HepG2 (cell line): ENCODE results near the gene VAC14. TPM values are rescaled to one million over a fixed set of nuclear protein-coding genes. Genes with fewer than 3 reads are reported as not detected.

Experiments
- AGO2 ChIP-seq: fragments of 200-400 bp; formaldehyde crosslinking; optimal IDR thresholded peaks from 2 replicates; pipeline ENCODE3; 2017; ENCODE audit warnings: mild to moderate bottlenecking, low read depth, low read length, moderate library complexity
- CREM ChIP-seq, 2 experiments: sonication (generic) in 1 of 2; formaldehyde crosslinking in 1 of 2; IDR thresholded peaks; 2 replicates each; pipeline versions ENCODE4 v1.4.0 to v1.6.1; 2016 to 2020; ENCODE audit warnings: antibody characterized with exemption in 1 of 2, mild to moderate bottlenecking in 1 of 2, missing genetic modification reagents in 1 of 2
- IKZF4 ChIP-seq: sonication (generic); formaldehyde crosslinking; IDR thresholded peaks from 2 replicates; pipeline ENCODE4 v1.5.1; 2020; ENCODE audit warnings: borderline replicate concordance, mild to moderate bottlenecking, low read depth, missing genetic modification reagents; ENCODE audit errors: not compliant biosample characterization
- KAT2B ChIP-seq: fragments of 150-350 bp; IDR thresholded peaks from 2 replicates; pipeline ENCODE4 v1.6.1; 2014; ENCODE audit warnings: low read depth, low read length, borderline replicate concordance
- SP4 ChIP-seq: sonication (generic); formaldehyde crosslinking; IDR thresholded peaks from 2 replicates; pipeline ENCODE4 v1.8.1; 2023; ENCODE audit warnings: mild to moderate bottlenecking, missing genetic modification reagents
- ZBTB3 ChIP-seq: sonication (generic); formaldehyde crosslinking; IDR thresholded peaks from 2 replicates; pipeline ENCODE4 v1.4.0; 2020; ENCODE audit warnings: low read depth, mild to moderate bottlenecking, moderate library complexity, missing genetic modification reagents, borderline replicate concordance
- ZFP41 ChIP-seq: sonication (generic); formaldehyde crosslinking; IDR thresholded peaks from 2 replicates; pipeline ENCODE4 v1.4.0; 2020; ENCODE audit warnings: mild to moderate bottlenecking, missing genetic modification reagents, borderline replicate concordance
- ZNF180 ChIP-seq: sonication (generic); formaldehyde crosslinking; IDR thresholded peaks from 2 replicates; pipeline ENCODE4 v1.4.0; 2020; ENCODE audit warnings: low read depth, missing genetic modification reagents, borderline replicate concordance
- ZNF552 ChIP-seq: sonication (generic); formaldehyde crosslinking; IDR thresholded peaks from 2 replicates; pipeline ENCODE4 v1.9.0; 2022; ENCODE audit warnings: missing genetic modification reagents, mild to moderate bottlenecking, borderline replicate concordance
- ZNF687 ChIP-seq: sonication (generic); formaldehyde crosslinking; IDR thresholded peaks from 2 replicates; pipeline ENCODE4 v1.5.1; 2020; ENCODE audit warnings: mild to moderate bottlenecking, missing genetic modification reagents, moderate library complexity
- ZNF784 ChIP-seq: sonication (generic); formaldehyde crosslinking; IDR thresholded peaks from 2 replicates; pipeline ENCODE4 v1.5.1; 2020; ENCODE audit warnings: missing genetic modification reagents, mild to moderate bottlenecking, borderline replicate concordance
- polyA plus RNA-seq, 8 experiments: library from polyadenylated mRNA; depleted of rRNA in 3 of 8; stranded (reverse) in 7 of 8; unstranded in 1 of 8; fragments of >200 nt; fragmentation: Illumina TruSeq in 4 of 8; extraction: Trizol in 4 of 8; gene quantifications; 2 replicates each; pipeline versions ENCODE4 v1.2.1 to v1.2.3, GENCODE V29; 2011 to 2016; ENCODE audit warnings: low read depth in 4 of 8, missing spikeins in 1 of 8, mixed read lengths in 1 of 8; ENCODE audit not compliant: insufficient read depth in 1 of 8
- total RNA-seq, 5 experiments: library from RNA; depleted of rRNA; stranded (reverse); fragments of >200 nt; fragmentation: Illumina TruSeq; extraction: Trizol; gene quantifications; 2 replicates each; pipeline ENCODE4 v1.2.3, GENCODE V29; 2016; ENCODE audit warnings: low read depth in 1 of 5
- TF ChIP-seq, protein P1 (sequence below): IDR thresholded peaks from 2 replicates; pipeline ENCODE4 v1.6.1; 2012; ENCODE audit warnings: low read depth, low read length, improper control_type of control experiment
- TF ChIP-seq, protein P2 (sequence below): sonication (generic); formaldehyde crosslinking; IDR thresholded peaks from 2 replicates; pipeline ENCODE4 v1.4.0; 2020; ENCODE audit warnings: low read depth, missing genetic modification reagents
- TF ChIP-seq, protein P3 (sequence below): sonication (generic); formaldehyde crosslinking; conservative IDR thresholded peaks from 2 replicates; pipeline ENCODE4 v1.4.0; 2020; ENCODE audit warnings: missing genetic modification reagents

Gene VAC14
- total and polyA plus RNA-seq, 2 of the 13 experiments (the other 11 are each of a cell fraction or from before 2014, with no cell fraction given): 23.5 to 24.6 TPM

- TF ChIP-seq, protein P1, sequence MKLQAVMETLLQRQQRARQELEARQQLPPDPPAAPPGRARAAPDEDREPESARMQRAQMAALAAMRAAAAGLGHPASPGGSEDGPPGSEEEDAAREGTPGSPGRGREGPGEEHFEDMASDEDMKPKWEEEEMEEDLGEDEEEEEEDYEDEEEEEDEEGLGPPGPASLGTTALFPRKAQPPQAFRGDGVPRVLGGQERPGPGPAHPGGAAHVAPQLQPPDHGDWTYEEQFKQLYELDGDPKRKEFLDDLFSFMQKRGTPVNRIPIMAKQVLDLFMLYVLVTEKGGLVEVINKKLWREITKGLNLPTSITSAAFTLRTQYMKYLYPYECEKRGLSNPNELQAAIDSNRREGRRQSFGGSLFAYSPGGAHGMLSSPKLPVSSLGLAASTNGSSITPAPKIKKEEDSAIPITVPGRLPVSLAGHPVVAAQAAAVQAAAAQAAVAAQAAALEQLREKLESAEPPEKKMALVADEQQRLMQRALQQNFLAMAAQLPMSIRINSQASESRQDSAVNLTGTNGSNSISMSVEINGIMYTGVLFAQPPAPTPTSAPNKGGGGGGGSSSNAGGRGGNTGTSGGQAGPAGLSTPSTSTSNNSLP: no peak
- TF ChIP-seq ZNF687 (CRISPR knock-in tag) (peak; percentile 72; the same call in 1 of the 2 replicates), ZBTB3 (CRISPR knock-in tag) (no peak), IKZF4 (CRISPR knock-in tag) (peak; percentile 67), SP4 (CRISPR knock-in tag) (0 out of 2 replicates have a peak, but pooled peaks have one; percentile 33), KAT2B (no peak), ZFP41 (peak; percentile 43; the same call in 1 of the 2 replicates), ZNF784 (CRISPR knock-in tag) (no peak), ZNF552 (CRISPR knock-in tag) (no peak; the same call in 1 of the 2 replicates), AGO2 (peak; percentile 87), ZNF180 (no peak), CREM (IDR thresholded peaks at IDR 0.05) (no peak), CREM (CRISPR knock-in tag; IDR thresholded peaks at IDR 0.05) (no peak)
- TF ChIP-seq, protein P2, sequence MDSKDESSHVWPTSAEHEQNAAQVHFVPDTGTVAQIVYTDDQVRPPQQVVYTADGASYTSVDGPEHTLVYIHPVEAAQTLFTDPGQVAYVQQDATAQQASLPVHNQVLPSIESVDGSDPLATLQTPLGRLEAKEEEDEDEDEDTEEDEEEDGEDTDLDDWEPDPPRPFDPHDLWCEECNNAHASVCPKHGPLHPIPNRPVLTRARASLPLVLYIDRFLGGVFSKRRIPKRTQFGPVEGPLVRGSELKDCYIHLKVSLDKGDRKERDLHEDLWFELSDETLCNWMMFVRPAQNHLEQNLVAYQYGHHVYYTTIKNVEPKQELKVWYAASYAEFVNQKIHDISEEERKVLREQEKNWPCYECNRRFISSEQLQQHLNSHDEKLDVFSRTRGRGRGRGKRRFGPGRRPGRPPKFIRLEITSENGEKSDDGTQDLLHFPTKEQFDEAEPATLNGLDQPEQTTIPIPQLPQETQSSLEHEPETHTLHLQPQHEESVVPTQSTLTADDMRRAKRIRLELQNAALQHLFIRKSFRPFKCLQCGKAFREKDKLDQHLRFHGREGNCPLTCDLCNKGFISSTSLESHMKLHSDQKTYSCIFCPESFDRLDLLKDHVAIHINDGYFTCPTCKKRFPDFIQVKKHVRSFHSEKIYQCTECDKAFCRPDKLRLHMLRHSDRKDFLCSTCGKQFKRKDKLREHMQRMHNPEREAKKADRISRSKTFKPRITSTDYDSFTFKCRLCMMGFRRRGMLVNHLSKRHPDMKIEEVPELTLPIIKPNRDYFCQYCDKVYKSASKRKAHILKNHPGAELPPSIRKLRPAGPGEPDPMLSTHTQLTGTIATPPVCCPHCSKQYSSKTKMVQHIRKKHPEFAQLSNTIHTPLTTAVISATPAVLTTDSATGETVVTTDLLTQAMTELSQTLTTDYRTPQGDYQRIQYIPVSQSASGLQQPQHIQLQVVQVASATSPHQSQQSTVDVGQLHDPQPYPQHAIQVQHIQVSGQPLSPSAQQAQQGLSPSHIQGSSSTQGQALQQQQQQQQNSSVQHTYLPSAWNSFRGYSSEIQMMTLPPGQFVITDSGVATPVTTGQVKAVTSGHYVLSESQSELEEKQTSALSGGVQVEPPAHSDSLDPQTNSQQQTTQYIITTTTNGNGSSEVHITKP (CRISPR knock-in tag): no peak
- TF ChIP-seq, protein P3, sequence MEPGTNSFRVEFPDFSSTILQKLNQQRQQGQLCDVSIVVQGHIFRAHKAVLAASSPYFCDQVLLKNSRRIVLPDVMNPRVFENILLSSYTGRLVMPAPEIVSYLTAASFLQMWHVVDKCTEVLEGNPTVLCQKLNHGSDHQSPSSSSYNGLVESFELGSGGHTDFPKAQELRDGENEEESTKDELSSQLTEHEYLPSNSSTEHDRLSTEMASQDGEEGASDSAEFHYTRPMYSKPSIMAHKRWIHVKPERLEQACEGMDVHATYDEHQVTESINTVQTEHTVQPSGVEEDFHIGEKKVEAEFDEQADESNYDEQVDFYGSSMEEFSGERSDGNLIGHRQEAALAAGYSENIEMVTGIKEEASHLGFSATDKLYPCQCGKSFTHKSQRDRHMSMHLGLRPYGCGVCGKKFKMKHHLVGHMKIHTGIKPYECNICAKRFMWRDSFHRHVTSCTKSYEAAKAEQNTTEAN (CRISPR knock-in tag): 0 out of 2 replicates have a peak, but pooled peaks have one; percentile 2
Observed at GRCh38 chr16:70686376-70687101, 114.4 kb downstream of the VAC14 start (continued).
